Lower lobe of right lung (tissue), 2 donors: ENCODE results near the gene APOF. TPM values are rescaled to one million over a fixed set of nuclear protein-coding genes. Genes with fewer than 3 reads are reported as not detected.
"Not testable (repeated sequence)": the region's sequence is repeated elsewhere in the genome, so short reads cannot be mapped to it uniquely, and the experiment has no call there.

ENCODE experiments used
- ATAC-seq, 2 donors: fragments of 200-7000 bp; cut with Tn5 transposase; one replicate each; pipeline ENCODE4 v1.9.1; 2020 to 2022; ENCODE audit warnings: mild to moderate bottlenecking in 2 of 2, moderate library complexity in 2 of 2
- DNase-seq: peaks from one replicate; pipeline ENCODE4 v3.0.0-alpha.2; 2020
- H3K27ac ChIP-seq: fragments of 200-600 bp; one replicate; pipeline ENCODE4 v1.8.0; 2022
- H3K27me3 ChIP-seq: fragments of 200-600 bp; one replicate; pipeline ENCODE4 v1.8.0; 2022; ENCODE audit warnings: low read depth
- H3K36me3 ChIP-seq: fragments of 200-600 bp; one replicate; pipeline ENCODE4 v1.8.0; 2022; ENCODE audit warnings: mild to moderate bottlenecking
- H3K4me1 ChIP-seq: fragments of 200-600 bp; one replicate; pipeline ENCODE4 v1.8.0; 2022
- H3K4me3 ChIP-seq: fragments of 200-600 bp; one replicate; pipeline ENCODE4 v1.8.0; 2022; ENCODE audit warnings: mild to moderate bottlenecking
- H3K9me3 ChIP-seq: fragments of 200-600 bp; one replicate; pipeline ENCODE4 v1.8.0; 2022
- CTCF ChIP-seq: fragments of 200-600 bp; IDR thresholded peaks from one replicate; pipeline ENCODE4 v1.8.0; 2022; ENCODE audit warnings: antibody characterized with exemption, mild to moderate bottlenecking
- intact Hi-C: fragments of 100-400 bp; cut with DNase I; formaldehyde crosslinking; loops from one replicate; pipeline ENCODE4 v1.11.0; 2022
- long read RNA-seq: library from polyadenylated mRNA; unstranded; transcript quantifications from one replicate; pipeline ENCODE4 v2.0.0, GENCODE V29; 2021
- total RNA-seq: library from RNA; stranded (reverse); fragmentation: NEBNext Ultra II Directional; extraction: Animal tissue kit (Norgen Biotek cat#: 25700); gene quantifications from one replicate; pipeline ENCODE4 v1.2.1, GENCODE V29; 2021
- donor health status: DM: no; HTN: yes; CAD: no; lungs with severe emphysema.

Gene APOF
- total RNA-seq = not detected
- long read RNA-seq = 0 reads

- Histone ChIP-seq H3K27ac (no peak within 1 kb of the TSS), H3K27me3 (no peaks in the 10 kb centered on the region), H3K36me3 (no peaks in the 10 kb centered on the region), H3K4me3 (no peak within 1 kb of the TSS), H3K9me3 (no peaks in the 10 kb centered on the region), H3K4me1 (peaks cover 18% of the 10 kb centered on the region)
- intact Hi-C loops = no loop called here
- no peak for TF ChIP-seq CTCF
- DNase-seq (no peak), ATAC-seq (no peak)
Observed at GRCh38 chr12:56362130-56363059, at the start of gene APOF. APOF (minus strand) TSS chr12:56362857; CDS start chr12:56362745, 112 bp downstream.

- no peak overlapping the region for H3K4me3 ChIP-seq
- intact Hi-C loops = no loop called here
- no peak for DNase-seq
- no peak for TF ChIP-seq CTCF
- ATAC-seq = no peak
- H3K4me1 ChIP-seq = no peaks in the 10 kb centered on the region
- H3K36me3 ChIP-seq = peaks cover under 1% of the 10 kb centered on the region
- no peaks in the 10 kb centered on the region for H3K27me3 ChIP-seq
- H3K9me3 ChIP-seq = no peaks in the 10 kb centered on the region
- no peak overlapping the region for H3K27ac ChIP-seq
Observed at GRCh38 chr12:56411781-56412639, 49.4 kb upstream of the APOF start.

GRCh38 chr12:56410768-56411167 is 48.1 kb upstream of the APOF start:
- no peaks in the 10 kb centered on the region for H3K4me1 ChIP-seq
- H3K36me3 ChIP-seq = no peaks in the 10 kb centered on the region
- DNase-seq (no peak), ATAC-seq (no peak)
- H3K9me3 ChIP-seq = no peaks in the 10 kb centered on the region
- H3K27ac ChIP-seq = no peak overlapping the region
- intact Hi-C loops = no loop called here
- H3K27me3 ChIP-seq = no peaks in the 10 kb centered on the region
- no peak for TF ChIP-seq CTCF
- no peak overlapping the region for H3K4me3 ChIP-seq

GRCh38 chr12:56408799-56409417 is 46.3 kb upstream of the APOF start:
- H3K27me3 ChIP-seq = no peaks in the 10 kb centered on the region
- ATAC-seq (no peak), DNase-seq (no peak)
- intact Hi-C loops = no loop called here
- H3K4me1 ChIP-seq = no peaks in the 10 kb centered on the region
- no peak for TF ChIP-seq CTCF
- H3K9me3 ChIP-seq = no peaks in the 10 kb centered on the region
- no peaks in the 10 kb centered on the region for H3K36me3 ChIP-seq
- H3K4me3 ChIP-seq = no peak overlapping the region
- H3K27ac ChIP-seq = no peak overlapping the region

- H3K36me3 ChIP-seq, ATAC-seq, H3K27ac ChIP-seq, H3K27me3 ChIP-seq, H3K9me3 ChIP-seq, intact Hi-C loops, H3K4me3 ChIP-seq, DNase-seq, H3K4me1 ChIP-seq: not testable (repeated sequence)
Observed at GRCh38 chr12:56404227-56404626, 41.6 kb upstream of the APOF start.

GRCh38 chr12:56401612-56402011 is 39.0 kb upstream of the APOF start:
- H3K4me1 ChIP-seq, intact Hi-C loops, H3K36me3 ChIP-seq, H3K9me3 ChIP-seq, DNase-seq, H3K27me3 ChIP-seq, H3K27ac ChIP-seq, ATAC-seq, H3K4me3 ChIP-seq: not testable (repeated sequence)

- ATAC-seq, H3K27me3 ChIP-seq, H3K4me3 ChIP-seq, DNase-seq, H3K4me1 ChIP-seq, intact Hi-C loops, H3K9me3 ChIP-seq, H3K36me3 ChIP-seq: not testable (repeated sequence)
- H3K27ac ChIP-seq = peak overlapping the region; percentile 31
Observed at GRCh38 chr12:56401125-56401524, 38.5 kb upstream of the APOF start.

GRCh38 chr12:56399466-56399865 is 36.8 kb upstream of the APOF start:
- H3K9me3 ChIP-seq, DNase-seq, H3K27me3 ChIP-seq, H3K4me1 ChIP-seq, H3K4me3 ChIP-seq, H3K36me3 ChIP-seq, H3K27ac ChIP-seq, ATAC-seq, intact Hi-C loops: not testable (repeated sequence)
